HCT116 (cell line): Measurements from ENCODE around the gene TMEM164. TPM values are rescaled to one million over a fixed set of nuclear protein-coding genes. Genes with fewer than 3 reads are reported as not detected.

ENCODE experiments used
- ATAC-seq: fragments of 200-7000 bp; cut with Tn5 transposase; 2 replicates; pipeline ENCODE4 v1.9.1; 2020; ENCODE audit warnings: mild to moderate bottlenecking, moderate library complexity
- BruUV-seq: library from RNA; stranded (reverse); fragments of 400-500 nt; replicated peaks from 2 replicates; lab custom pipeline; 2021; lab: Mats Ljungman, UMichigan
- CTCF ChIA-PET: fragments of 300-600 bp; sonication (Branson Sonifier 250); formaldehyde crosslinking; loops from one replicate; lab custom pipeline; 2021; ENCODE audit warnings: antibody characterized with exemption; lab: Charles Lee
- POLR2A ChIA-PET: fragments of 300-600, 350-600 bp; sonication (Branson Sonifier 250); formaldehyde crosslinking; loops from one replicate; lab custom pipeline; 2021; ENCODE audit warnings: antibody characterized with exemption; lab: Charles Lee
- RAD21 ChIA-PET, 2 experiments: fragments of 300-600 bp; sonication (Branson Sonifier 250); formaldehyde crosslinking; loops; one replicate each; lab custom pipeline; 2023; ENCODE audit warnings: low total read pairs in 2 of 2; ENCODE audit not compliant: uncharacterized antibody in 2 of 2, unreplicated experiment in 2 of 2, low non-redundant PET in 1 of 2; lab: Charles Lee
- DNase-seq: peaks from one replicate; pipeline ENCODE4 v3.0.0-alpha.2; 2010; ENCODE audit warnings: low read depth, low spot score
- H2AFZ ChIP-seq: fragments of 200-600 bp; shearing (Covaris generic), sonication (generic); 2 replicates; pipeline ENCODE4 v1.6.1; 2017; ENCODE audit warnings: low read depth, mixed run types, mixed read lengths, antibody characterized with exemption, low read length; ENCODE audit not compliant: poor library complexity, severe bottlenecking
- H3K27ac ChIP-seq: 2 replicates; pipeline ENCODE4 v1.5.1; 2012; ENCODE audit warnings: low read depth, low read length
- H3K27me3 ChIP-seq: fragments of 200-600 bp; sonication (generic); 2 replicates; pipeline ENCODE4 v1.6.1; 2016; ENCODE audit warnings: mixed run types, low read length, mixed read lengths; ENCODE audit not compliant: insufficient read depth
- H3K36me3 ChIP-seq, 2 experiments: fragments of 200-500 bp in 1 of 2; fragments of 200-600 bp in 1 of 2; sonication (Bioruptor generic) in 1 of 2; sonication (generic) in 1 of 2; 2 replicates each; pipeline versions ENCODE4 v1.5.1 to v1.6.1; 2014 to 2016; ENCODE audit warnings: low read length in 2 of 2, inconsistent platforms in 1 of 2, mixed read lengths in 1 of 2, mixed run types in 1 of 2; ENCODE audit not compliant: insufficient read depth in 2 of 2, control insufficient read depth in 1 of 2
- H3K4me1 ChIP-seq, 2 experiments: fragments of 200-600 bp in 1 of 2; sonication (generic) in 1 of 2; 2 replicates each; pipeline versions ENCODE4 v1.5.1 to v1.6.1; 2012 to 2017; ENCODE audit warnings: low read length in 2 of 2, inconsistent platforms in 1 of 2, mild to moderate bottlenecking in 1 of 2, mixed read lengths in 1 of 2, mixed run types in 1 of 2, moderate library complexity in 1 of 2; ENCODE audit not compliant: insufficient read depth in 2 of 2, control insufficient read depth in 1 of 2
- H3K4me2 ChIP-seq: fragments of 200-600 bp; sonication (generic); 2 replicates; pipeline ENCODE4 v1.6.1; 2017; ENCODE audit warnings: mixed run types, low read length, mixed read lengths
- H3K4me3 ChIP-seq, 2 experiments: fragments of 200-600 bp in 1 of 2; sonication (generic) in 1 of 2; replicated peaks in 1 of 2; 2 replicates each; pipeline ENCODE4 v1.5.1; 2011 to 2016; ENCODE audit warnings: low read length in 2 of 2, control low read depth in 1 of 2, low read depth in 1 of 2, mild to moderate bottlenecking in 1 of 2, mixed read lengths in 1 of 2, mixed run types in 1 of 2
- H3K79me2 ChIP-seq: fragments of 200-600 bp; sonication (generic); 2 replicates; pipeline ENCODE4 v1.6.1; 2017; ENCODE audit warnings: mild to moderate bottlenecking, mixed run types, low read length, moderate library complexity, mixed read lengths; ENCODE audit not compliant: insufficient read depth
- H3K9ac ChIP-seq: fragments of 200-600 bp; sonication (generic); 2 replicates; pipeline ENCODE4 v1.6.1; 2016; ENCODE audit warnings: low read length, mixed read lengths
- H3K9me2 ChIP-seq: fragments of 200-600 bp; sonication (generic), shearing (Covaris generic); 2 replicates; pipeline ENCODE4 v1.6.1; 2017; ENCODE audit warnings: mixed run types, mild to moderate bottlenecking, moderate library complexity; ENCODE audit not compliant: insufficient read depth
- H3K9me3 ChIP-seq, 2 experiments: fragments of 200-500 bp in 1 of 2; fragments of 200-600 bp in 1 of 2; sonication (Bioruptor generic) in 1 of 2; sonication (generic) in 1 of 2; 2 replicates each; pipeline ENCODE4 v1.6.1; 2014 to 2017; ENCODE audit warnings: low read length in 2 of 2, mixed read lengths in 2 of 2, inconsistent platforms in 1 of 2, low read depth in 1 of 2, mild to moderate bottlenecking in 1 of 2, mixed run types in 1 of 2, moderate library complexity in 1 of 2; ENCODE audit not compliant: control insufficient read depth in 1 of 2, insufficient read depth in 1 of 2
- H4K20me1 ChIP-seq: fragments of 200-600 bp; sonication (generic), shearing (Covaris generic); 2 replicates; pipeline ENCODE4 v1.6.1; 2017; ENCODE audit warnings: mixed run types, mild to moderate bottlenecking, moderate library complexity; ENCODE audit not compliant: insufficient read depth
- ATF3 ChIP-seq: IDR thresholded peaks from 2 replicates; pipeline ENCODE4 v1.6.1; 2012
- CBX3 ChIP-seq: IDR thresholded peaks from 2 replicates; pipeline ENCODE4 v1.6.1; 2012; ENCODE audit warnings: low read depth
- CEBPB ChIP-seq: IDR thresholded peaks from 2 replicates; pipeline ENCODE4 v1.6.1; 2012; ENCODE audit warnings: low read depth
- CTCF ChIP-seq, 3 experiments: fragments of 200-600 bp in 1 of 3; sonication (generic) in 1 of 3; IDR thresholded peaks in 2 of 3; conservative IDR thresholded peaks in 1 of 3; 2 replicates each; pipeline ENCODE4 v1.5.1; 2012 to 2017; ENCODE audit warnings: low read depth in 2 of 3, low read length in 2 of 3, antibody characterized with exemption in 1 of 3, borderline replicate concordance in 1 of 3, control low read depth in 1 of 3, mild to moderate bottlenecking in 1 of 3, mixed read lengths in 1 of 3, mixed run types in 1 of 3, moderate library complexity in 1 of 3; ENCODE audit not compliant: insufficient read depth in 1 of 3
- EGR1 ChIP-seq: IDR thresholded peaks from 2 replicates; pipeline ENCODE4 v1.6.1; 2012; ENCODE audit warnings: low read depth
- EZH2 ChIP-seq: fragments of 200-600 bp; sonication (generic); IDR thresholded peaks from 2 replicates; pipeline ENCODE4 v1.6.1; 2017; ENCODE audit warnings: antibody characterized with exemption, mixed run types
- EZH2phosphoT487 ChIP-seq: fragments of 200-600 bp; IDR thresholded peaks from 2 replicates; pipeline ENCODE4 v1.6.1; 2018; ENCODE audit warnings: antibody characterized with exemption, borderline replicate concordance
- FOSL1 ChIP-seq: IDR thresholded peaks from 2 replicates; pipeline ENCODE4 v1.6.1; 2012; ENCODE audit warnings: low read depth
- JUND ChIP-seq: IDR thresholded peaks from 2 replicates; pipeline ENCODE4 v1.6.1; 2012
- MAX ChIP-seq: IDR thresholded peaks from 2 replicates; pipeline ENCODE4 v1.6.1; 2012
- POLR2A ChIP-seq: IDR thresholded peaks from 2 replicates; pipeline ENCODE4 v1.7.0; 2011; ENCODE audit warnings: borderline replicate concordance; ENCODE audit not compliant: insufficient read depth, insufficient read length; ENCODE audit errors: extremely low read depth
- POLR2AphosphoS5 ChIP-seq: IDR thresholded peaks from 2 replicates; pipeline ENCODE4 v1.6.1; 2011; ENCODE audit warnings: mild to moderate bottlenecking, low read depth, low read length, moderate library complexity
- RAD21 ChIP-seq: IDR thresholded peaks from 2 replicates; pipeline ENCODE4 v1.6.1; 2012; ENCODE audit warnings: low read depth, mild to moderate bottlenecking
- REST ChIP-seq: IDR thresholded peaks from 2 replicates; pipeline ENCODE4 v1.6.1; 2012; ENCODE audit warnings: low read depth
- SIN3A ChIP-seq: IDR thresholded peaks from 2 replicates; pipeline ENCODE4 v1.6.1; 2012; ENCODE audit warnings: low read depth
- SP1 ChIP-seq: IDR thresholded peaks from 2 replicates; pipeline ENCODE4 v1.6.1; 2012; ENCODE audit warnings: low read depth
- SRF ChIP-seq: IDR thresholded peaks from 2 replicates; pipeline ENCODE4 v1.6.1; 2012; ENCODE audit warnings: low read depth
- TCF7L2 ChIP-seq: IDR thresholded peaks from 2 replicates; pipeline ENCODE4 v1.7.0; 2011; ENCODE audit warnings: borderline replicate concordance, inconsistent platforms; ENCODE audit not compliant: insufficient read depth, insufficient read length; ENCODE audit errors: extremely low read depth
- ZBTB33 ChIP-seq: IDR thresholded peaks from 2 replicates; pipeline ENCODE4 v1.6.1; 2011; ENCODE audit warnings: mild to moderate bottlenecking, low read length, moderate library complexity; ENCODE audit not compliant: insufficient replicate concordance; ENCODE audit errors: extremely low read depth
- ZFX ChIP-seq: fragments of 450-650 bp; IDR thresholded peaks from 2 replicates; pipeline ENCODE4 v1.6.1; 2017
- intact Hi-C: fragments of 100-400 bp; cut with micrococcal nuclease; formaldehyde crosslinking; loops from 2 replicates; pipeline ENCODE4 v1.10.0; 2022
- total RNA-seq: library from RNA; stranded (reverse); gene quantifications from one replicate; pipeline ENCODE4 v1.2.1, GENCODE V29; 2021; ENCODE audit not compliant: unreplicated experiment

Gene TMEM164
- total RNA-seq, 1 experiment from 2014 or later, result 18.7 TPM

- Histone ChIP-seq H3K79me2 (no peaks in the 10 kb centered on the region), H3K4me3 (no peak overlapping the region), H2AFZ (no peak overlapping the region), H3K9ac (no peak overlapping the region), H3K9me3 (no peaks in the 10 kb centered on the region), H3K4me1 (no peaks in the 10 kb centered on the region), H3K27me3 (no peaks in the 10 kb centered on the region), H3K4me2 (no peak overlapping the region)
- DNase-seq (no peak), ATAC-seq (no peak)
- RAD21 ChIA-PET, result no interaction called here
- no TSS peak for BruUV-seq
- CTCF ChIA-PET, result no interaction called here
- intact Hi-C loops, result no loop called here
- TF ChIP-seq ATF3 (no peak), RAD21 (no peak), CBX3 (no peak), POLR2A (no peak), CTCF (IDR thresholded peaks at IDR 0.05 in 2 of 3, conservative IDR thresholded peaks at IDR 0.05 in 1 of 3; ENCODE audit: borderline replicate concordance in 1 of 3, insufficient read depth in 1 of 3, low read depth in 2 of 3, low read length in 2 of 3) (no peak), TCF7L2 (no peak), EZH2phosphoT487 (no peak), ZBTB33 (no peak), EZH2 (no peak), POLR2AphosphoS5 (no peak), EGR1 (no peak), ZFX (no peak), JUND (no peak), FOSL1 (no peak), SIN3A (no peak), REST (no peak), SRF (no peak), CEBPB (no peak), SP1 (no peak), MAX (no peak)
- TF ChIP-seq, all 23 proteins: peak for 0
- POLR2A ChIA-PET, result no interaction called here
- H3K27ac ChIP-seq, result no peak overlapping the region
- no peaks in the 10 kb centered on the region for H3K9me2 ChIP-seq
- H4K20me1 ChIP-seq, result no peaks in the 10 kb centered on the region
- no peaks in the 10 kb centered on the region for H3K36me3 ChIP-seq
These were observed 10.7 kb upstream of the TMEM164 start for GRCh38 chrX:109992203-109992602.
